ENCODE results near the gene TDP2. TPM values are rescaled to one million over a fixed set of nuclear protein-coding genes. Genes with fewer than 3 reads are reported as not detected.

TDP2 gene
- total RNA-seq, 4 donors from 2014 or later, result 45.7 to 73.1 (median 49.5) TPM

- no peak for TF ChIP-seq CTCF (IDR thresholded peaks at IDR 0.05; ENCODE audit: low read depth)
Measured at GRCh38 chr6:24660105-24660504, 6.6 kb downstream of the TDP2 start.

- no peak for TF ChIP-seq CTCF (IDR thresholded peaks at IDR 0.05; ENCODE audit: low read depth)
Measured at GRCh38 chr6:24659561-24659960, 7.1 kb downstream of the TDP2 start.

- no peak for TF ChIP-seq CTCF (IDR thresholded peaks at IDR 0.05; ENCODE audit: low read depth)
Measured at GRCh38 chr6:24658573-24659560, 7.8 kb downstream of the TDP2 start.

- no peak for TF ChIP-seq CTCF (IDR thresholded peaks at IDR 0.05; ENCODE audit: low read depth)
Measured at GRCh38 chr6:24655215-24655614, 11.5 kb downstream of the TDP2 start.

- no peak for TF ChIP-seq CTCF (IDR thresholded peaks at IDR 0.05; ENCODE audit: low read depth)
Measured at GRCh38 chr6:24650365-24650764, 16.3 kb downstream of the TDP2 start.

- no peak for TF ChIP-seq CTCF (IDR thresholded peaks at IDR 0.05; ENCODE audit: low read depth)
Measured at GRCh38 chr6:24649691-24650090, 17.0 kb downstream of the TDP2 start.

GRCh38 chr6:24648276-24648675 lies 18.4 kb downstream of the TDP2 start:
- no peak for TF ChIP-seq CTCF (IDR thresholded peaks at IDR 0.05; ENCODE audit: low read depth)
